H9 (cell line): ENCODE data around the gene MRC1. TPM values are rescaled to one million over a fixed set of nuclear protein-coding genes. Genes with fewer than 3 reads are reported as not detected.
A peak's percentile ranks its signal among the peaks of the same experiment; 100 is the strongest.

Experiments
- DNase-seq: peaks from one replicate; pipeline ENCODE4 v3.0.0-alpha.2; 2017
- H2AFZ ChIP-seq: one replicate; pipeline ENCODE4 v1.6.1; 2013; ENCODE audit warnings: mild to moderate bottlenecking, low read length, control low read depth, moderate library complexity
- H2AK5ac ChIP-seq: 2 replicates; pipeline ENCODE4 v1.6.1; 2013; ENCODE audit warnings: low read length, control low read depth, mixed read lengths; ENCODE audit not compliant: insufficient read length
- H2BK120ac ChIP-seq: one replicate; pipeline ENCODE4 v1.6.1; 2013; ENCODE audit warnings: low read depth, mild to moderate bottlenecking, low read length, control low read depth, inconsistent platforms; ENCODE audit not compliant: poor library complexity, severe bottlenecking
- H2BK12ac ChIP-seq: 2 replicates; pipeline ENCODE4 v1.6.1; 2013; ENCODE audit warnings: low read length, control low read depth, mixed read lengths, low read depth; ENCODE audit not compliant: insufficient read length
- H2BK15ac ChIP-seq: 2 replicates; pipeline ENCODE4 v1.6.1; 2013; ENCODE audit warnings: low read depth, low read length, control low read depth
- H2BK20ac ChIP-seq: one replicate; pipeline ENCODE4 v1.6.1; 2013; ENCODE audit warnings: low read depth, mild to moderate bottlenecking, low read length, control low read depth, inconsistent platforms; ENCODE audit not compliant: poor library complexity, severe bottlenecking
- H2BK5ac ChIP-seq: 2 replicates; pipeline ENCODE4 v1.6.1; 2013; ENCODE audit warnings: low read length, control low read depth, mixed read lengths; ENCODE audit not compliant: insufficient read length
- H3K14ac ChIP-seq: 2 replicates; pipeline ENCODE4 v1.6.1; 2013; ENCODE audit warnings: low read length, control low read depth; ENCODE audit not compliant: insufficient read depth
- H3K18ac ChIP-seq: 2 replicates; pipeline ENCODE4 v1.6.1; 2013; ENCODE audit warnings: low read depth, mild to moderate bottlenecking, mixed read lengths, low read length, control low read depth; ENCODE audit not compliant: insufficient read length
- H3K23ac ChIP-seq: 2 replicates; pipeline ENCODE4 v1.6.1; 2013; ENCODE audit warnings: low read length, control low read depth, mixed read lengths, low read depth; ENCODE audit not compliant: insufficient read length
- H3K23me2 ChIP-seq: 2 replicates; pipeline ENCODE4 v1.6.1; 2013; ENCODE audit warnings: low read depth, mild to moderate bottlenecking, mixed read lengths, low read length, control low read depth; ENCODE audit not compliant: insufficient read length, poor library complexity, severe bottlenecking
- H3K27ac ChIP-seq: 2 replicates; pipeline ENCODE4 v1.5.1; 2013; ENCODE audit warnings: low read length, control low read depth, mixed read lengths, low read depth; ENCODE audit not compliant: insufficient read length
- H3K27me3 ChIP-seq: 2 replicates; pipeline ENCODE4 v1.6.1; 2013; ENCODE audit warnings: low read length, control low read depth, inconsistent platforms; ENCODE audit not compliant: insufficient read depth
- H3K4ac ChIP-seq: 2 replicates; pipeline ENCODE4 v1.6.1; 2013; ENCODE audit warnings: low read depth, mild to moderate bottlenecking, control low read depth, inconsistent platforms, low read length, moderate library complexity
- H3K4me1 ChIP-seq: 2 replicates; pipeline ENCODE4 v1.6.1; 2013; ENCODE audit warnings: low read length, control low read depth, inconsistent platforms; ENCODE audit not compliant: insufficient read depth
- H3K4me2 ChIP-seq: 2 replicates; pipeline ENCODE4 v1.6.1; 2013; ENCODE audit warnings: low read length, control low read depth, mixed read lengths; ENCODE audit not compliant: insufficient read length, insufficient read depth
- H3K56ac ChIP-seq: 2 replicates; pipeline ENCODE4 v1.6.1; 2013; ENCODE audit warnings: low read depth, mild to moderate bottlenecking, mixed read lengths, low read length, control low read depth; ENCODE audit not compliant: insufficient read length
- H3K79me1 ChIP-seq: 2 replicates; pipeline ENCODE4 v1.6.1; 2013; ENCODE audit warnings: low read depth, mild to moderate bottlenecking, moderate library complexity, low read length, control low read depth, inconsistent platforms; ENCODE audit not compliant: insufficient read depth, poor library complexity, severe bottlenecking
- H3K79me2 ChIP-seq: 2 replicates; pipeline ENCODE4 v1.6.1; 2013; ENCODE audit warnings: low read length, control low read depth, inconsistent platforms; ENCODE audit not compliant: insufficient read depth
- H3K9ac ChIP-seq: 2 replicates; pipeline ENCODE4 v1.6.1; 2013; ENCODE audit warnings: low read length, control low read depth, mixed read lengths; ENCODE audit not compliant: insufficient read length; ENCODE audit errors: extremely low read depth
- H3K9me3 ChIP-seq: one replicate; pipeline ENCODE4 v1.6.1; 2013; ENCODE audit warnings: low read depth, low read length, inconsistent platforms; ENCODE audit not compliant: control insufficient read depth
- H3T11ph ChIP-seq: one replicate; pipeline ENCODE4 v1.6.1; 2013; ENCODE audit warnings: mild to moderate bottlenecking, low read length, control low read depth, inconsistent platforms
- H4K20me1 ChIP-seq: one replicate; pipeline ENCODE4 v1.6.1; 2013; ENCODE audit not compliant: control insufficient read depth, insufficient read length, insufficient read depth
- H4K5ac ChIP-seq: 2 replicates; pipeline ENCODE4 v1.6.1; 2013; ENCODE audit warnings: low read depth, mild to moderate bottlenecking, mixed read lengths, low read length, control low read depth; ENCODE audit not compliant: insufficient read length
- H4K8ac ChIP-seq: replicated peaks from 2 replicates; pipeline ENCODE4 v1.6.1; 2013; ENCODE audit warnings: low read length, control low read depth, mixed read lengths, low read depth; ENCODE audit not compliant: insufficient read length
- H4K91ac ChIP-seq: 2 replicates; pipeline ENCODE4 v1.6.1; 2013; ENCODE audit warnings: low read depth, mild to moderate bottlenecking, moderate library complexity, mixed read lengths, low read length, control low read depth; ENCODE audit not compliant: insufficient read length
- H3K27ac Mint-ChIP-seq, 3 experiments: 2 replicates in 2 of 3; 3 replicates in 1 of 3; pipeline ENCODE4 v1.8.0; 2020 to 2021; ENCODE audit warnings: mixed read lengths in 3 of 3, mild to moderate bottlenecking in 1 of 3, moderate library complexity in 1 of 3
- H3K27me3 Mint-ChIP-seq: 2 replicates; pipeline ENCODE4 v1.8.0; 2021; ENCODE audit warnings: low read depth, mild to moderate bottlenecking, moderate library complexity, mixed read lengths
- H3K36me3 Mint-ChIP-seq, 3 experiments: 2 replicates in 2 of 3; 3 replicates in 1 of 3; pipeline ENCODE4 v1.8.0; 2020 to 2021; ENCODE audit warnings: low read depth in 3 of 3, mixed read lengths in 3 of 3; ENCODE audit not compliant: insufficient read depth in 1 of 3
- H3K4me1 Mint-ChIP-seq, 2 experiments: 2 replicates each; pipeline ENCODE4 v1.8.0; 2020; ENCODE audit warnings: mixed read lengths in 2 of 2
- H3K4me3 Mint-ChIP-seq, 2 experiments: 2 replicates in 1 of 2; 3 replicates in 1 of 2; pipeline ENCODE4 v1.8.0; 2020 to 2021; ENCODE audit warnings: mild to moderate bottlenecking in 2 of 2, mixed read lengths in 2 of 2, moderate library complexity in 1 of 2
- H3K9me3 Mint-ChIP-seq, 2 experiments: 2 replicates in 1 of 2; 3 replicates in 1 of 2; pipeline ENCODE4 v1.8.0; 2020; ENCODE audit warnings: mild to moderate bottlenecking in 2 of 2, mixed read lengths in 2 of 2, moderate library complexity in 1 of 2
- CTCF ChIP-seq: fragments of 200-600 bp; sonication (generic); conservative IDR thresholded peaks from 3 replicates; pipeline ENCODE4 v1.8.0; 2021; ENCODE audit warnings: antibody characterized with exemption, mild to moderate bottlenecking
- WGBS: extraction: QIAGEN DNeasy Blood & Tissue Kit; methylation state at CpG from one replicate; pipeline ENCODE4 v1.1.7; 2013; ENCODE audit warnings: missing lambda C conversion rate, low lambda C conversion rate, mixed read lengths; ENCODE audit not compliant: insufficient read length; ENCODE audit errors: extremely low coverage; 5-methylcytosine and 5-hydroxymethylcytosine counted together
- total RNA-seq: library from RNA; stranded (reverse); gene quantifications from 2 replicates; pipeline ENCODE4 v1.2.1, GENCODE V29; 2021

Gene MRC1
- total RNA-seq, 1 experiment from 2014 or later: not detected

GRCh38 chr10:17781856-17782255 is 27.3 kb upstream of the MRC1 start:
- Histone ChIP-seq H3K79me1 (no peaks in the 10 kb centered on the region), H2BK12ac (no peak overlapping the region), H4K5ac (no peak overlapping the region), H2AFZ (no peak overlapping the region), H3K4me2 (no peak overlapping the region), H3K9me3 (no peaks in the 10 kb centered on the region), H3K27ac (no peak overlapping the region), H3K4ac (no peak overlapping the region), H3K23ac (no peak overlapping the region), H4K8ac (no peak overlapping the region), H3K79me2 (no peaks in the 10 kb centered on the region), H3K23me2 (no peaks in the 10 kb centered on the region), H3K4me1 (no peaks in the 10 kb centered on the region), H2BK120ac (no peak overlapping the region), H4K20me1 (no peaks in the 10 kb centered on the region), H3T11ph (no peak overlapping the region), H3K9ac (no peak overlapping the region), H3K18ac (no peak overlapping the region), H3K14ac (no peak overlapping the region), H4K91ac (no peak overlapping the region), H2BK15ac (no peak overlapping the region), H2AK5ac (no peak overlapping the region), H2BK20ac (no peak overlapping the region), H3K27me3 (no peaks in the 10 kb centered on the region), H3K56ac (no peak overlapping the region), H2BK5ac (no peak overlapping the region)
- no peaks in the 10 kb centered on the region for H3K4me1 Mint-ChIP-seq
- H3K27ac Mint-ChIP-seq: peak overlapping the region in 1 of 3 experiments; percentile 37; a peak in 1 of 7 replicates
- peaks cover 2% of the 10 kb centered on the region; the same call in 1 of the 2 replicates for H3K27me3 Mint-ChIP-seq
- peak; percentile 50 for TF ChIP-seq CTCF
- H3K9me3 Mint-ChIP-seq: no peaks in the 10 kb centered on the region
- H3K4me3 Mint-ChIP-seq: no peak overlapping the region
- peak; percentile 46 for DNase-seq
- no CpG with 5 or more reads among the region's 2 CpGs for WGBS
- H3K36me3 Mint-ChIP-seq: no peaks in the 10 kb centered on the region
